Lung (tissue), 12 donors: ENCODE measurements around the gene EIF4ENIF1. TPM values are rescaled to one million over a fixed set of nuclear protein-coding genes. Genes with fewer than 3 reads are reported as not detected.
"Not testable (repeated sequence)": the region's sequence is repeated elsewhere in the genome, so short reads cannot be mapped to it uniquely, and the experiment has no call there.

Source experiments
- ATAC-seq: fragments of 200-7000 bp; cut with Tn5 transposase; one replicate; pipeline ENCODE4 v1.9.1; 2020; ENCODE audit warnings: moderate number of reproducible peaks; ENCODE audit not compliant: insufficient read depth, low FRiP score
- DNase-seq, 3 donors: peaks; one replicate each; pipeline ENCODE4 v3.0.0-alpha.2; 2013 to 2017
- H3K27ac ChIP-seq, 2 donors: one replicate each; pipeline ENCODE4 v1.5.1; 2013; ENCODE audit warnings: mild to moderate bottlenecking in 2 of 2, moderate library complexity in 2 of 2, control low read depth in 1 of 2, inconsistent platforms in 1 of 2, low read depth in 1 of 2, low read length in 1 of 2
- H3K27me3 ChIP-seq, 3 donors: one replicate each; pipeline ENCODE4 v1.5.1; 2013; ENCODE audit warnings: low read length in 2 of 3; ENCODE audit not compliant: control insufficient read depth in 3 of 3, insufficient read depth in 3 of 3
- H3K36me3 ChIP-seq, 4 donors: one replicate each; pipeline ENCODE4 v1.5.1; 2013; ENCODE audit warnings: low read length in 4 of 4, mild to moderate bottlenecking in 1 of 4, moderate library complexity in 1 of 4; ENCODE audit not compliant: control insufficient read depth in 4 of 4, insufficient read depth in 4 of 4
- H3K4me1 ChIP-seq, 5 donors: one replicate each; pipeline ENCODE4 v1.5.1; 2013; ENCODE audit warnings: low read length in 5 of 5, mild to moderate bottlenecking in 2 of 5, moderate library complexity in 1 of 5; ENCODE audit not compliant: control insufficient read depth in 5 of 5, insufficient read depth in 5 of 5
- H3K4me3 ChIP-seq: one replicate; pipeline ENCODE4 v1.5.1; 2013; ENCODE audit warnings: mild to moderate bottlenecking, control low read depth, moderate library complexity
- H3K9ac ChIP-seq, 2 donors: one replicate each; pipeline ENCODE4 v1.5.1; 2013; ENCODE audit warnings: low read length in 2 of 2, control low read depth in 1 of 2; ENCODE audit not compliant: insufficient read depth in 1 of 2
- H3K9me3 ChIP-seq, 4 donors: one replicate each; pipeline ENCODE4 v1.5.1; 2013; ENCODE audit warnings: low read length in 3 of 4, mild to moderate bottlenecking in 1 of 4, moderate library complexity in 1 of 4; ENCODE audit not compliant: control insufficient read depth in 4 of 4, insufficient read depth in 3 of 4
- WGBS, 2 donors: extraction: QIAGEN DNeasy Blood & Tissue Kit; methylation state at CpG; one replicate each; pipeline ENCODE4 v1.1.7; 2013; 5-methylcytosine and 5-hydroxymethylcytosine counted together
- polyA plus RNA-seq, 2 donors: library from polyadenylated mRNA; stranded (reverse); fragments of 200-250 nt; gene quantifications; one replicate each; pipeline ENCODE4 v1.2.1, GENCODE V29; 2013
- total RNA-seq, 2 donors: library from RNA; depleted of rRNA in 1 of 2; stranded (reverse); fragments of >200 nt in 1 of 2; gene quantifications; one replicate each; pipeline ENCODE4 v1.2.1, GENCODE V29; 2014 to 2021
- TF ChIP-seq, protein P1 (sequence below): IDR thresholded peaks from 2 replicates; pipeline ENCODE4 v1.5.1; 2012; ENCODE audit warnings: mild to moderate bottlenecking; ENCODE audit errors: control extremely low read depth, extremely low read depth
- donor health status: control.
- donor health status: control.
- donor health status: Bipolar disorder and iron deficiency.
- donor health status: healthy.
- donor health status: DM: yes; HTN: yes; CAD: no.

EIF4ENIF1 gene
- total and polyA plus RNA-seq, 4 donors, result 9.3 to 25.5 (median 13.6) TPM

DNA sequence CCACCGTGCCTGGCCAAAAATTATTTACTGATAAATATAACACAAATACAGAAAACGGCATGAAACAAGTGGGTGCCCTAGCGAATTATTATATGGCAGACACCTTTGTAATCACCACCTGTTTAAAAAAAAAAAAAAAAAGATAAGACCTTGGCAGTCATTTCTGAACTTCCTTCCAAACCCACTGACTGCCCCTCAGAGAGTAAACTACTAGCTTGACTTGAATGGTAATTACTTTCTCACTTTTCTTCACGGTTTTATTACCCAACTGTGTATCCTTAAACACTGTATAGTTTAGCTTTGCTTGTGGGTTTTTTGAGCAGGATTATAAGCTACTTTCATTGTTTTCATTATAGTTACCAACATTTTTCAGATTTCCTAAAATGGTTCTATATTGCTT, 30.4 kb upstream of the EIF4ENIF1 start:
- ATAC-seq, result no peak
- H3K36me3 ChIP-seq, result peaks cover 0 to 7% (median 2%) of the 10 kb centered on the region in 4 donors
- H3K27me3 ChIP-seq, result no peaks in the 10 kb centered on the region
- H3K4me1 ChIP-seq, result no peaks in the 10 kb centered on the region
- no peak overlapping the region for H3K4me3 ChIP-seq
- H3K9ac ChIP-seq, result no peak overlapping the region
- no peaks in the 10 kb centered on the region for H3K9me3 ChIP-seq
- no peak for DNase-seq
- WGBS, 2 donors, result 82 to 87% methylated on average over 4 of the region's 4 CpGs
- H3K27ac ChIP-seq, result no peak overlapping the region
- TF ChIP-seq, protein P1, sequence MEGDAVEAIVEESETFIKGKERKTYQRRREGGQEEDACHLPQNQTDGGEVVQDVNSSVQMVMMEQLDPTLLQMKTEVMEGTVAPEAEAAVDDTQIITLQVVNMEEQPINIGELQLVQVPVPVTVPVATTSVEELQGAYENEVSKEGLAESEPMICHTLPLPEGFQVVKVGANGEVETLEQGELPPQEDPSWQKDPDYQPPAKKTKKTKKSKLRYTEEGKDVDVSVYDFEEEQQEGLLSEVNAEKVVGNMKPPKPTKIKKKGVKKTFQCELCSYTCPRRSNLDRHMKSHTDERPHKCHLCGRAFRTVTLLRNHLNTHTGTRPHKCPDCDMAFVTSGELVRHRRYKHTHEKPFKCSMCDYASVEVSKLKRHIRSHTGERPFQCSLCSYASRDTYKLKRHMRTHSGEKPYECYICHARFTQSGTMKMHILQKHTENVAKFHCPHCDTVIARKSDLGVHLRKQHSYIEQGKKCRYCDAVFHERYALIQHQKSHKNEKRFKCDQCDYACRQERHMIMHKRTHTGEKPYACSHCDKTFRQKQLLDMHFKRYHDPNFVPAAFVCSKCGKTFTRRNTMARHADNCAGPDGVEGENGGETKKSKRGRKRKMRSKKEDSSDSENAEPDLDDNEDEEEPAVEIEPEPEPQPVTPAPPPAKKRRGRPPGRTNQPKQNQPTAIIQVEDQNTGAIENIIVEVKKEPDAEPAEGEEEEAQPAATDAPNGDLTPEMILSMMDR, result no peak

DNA sequence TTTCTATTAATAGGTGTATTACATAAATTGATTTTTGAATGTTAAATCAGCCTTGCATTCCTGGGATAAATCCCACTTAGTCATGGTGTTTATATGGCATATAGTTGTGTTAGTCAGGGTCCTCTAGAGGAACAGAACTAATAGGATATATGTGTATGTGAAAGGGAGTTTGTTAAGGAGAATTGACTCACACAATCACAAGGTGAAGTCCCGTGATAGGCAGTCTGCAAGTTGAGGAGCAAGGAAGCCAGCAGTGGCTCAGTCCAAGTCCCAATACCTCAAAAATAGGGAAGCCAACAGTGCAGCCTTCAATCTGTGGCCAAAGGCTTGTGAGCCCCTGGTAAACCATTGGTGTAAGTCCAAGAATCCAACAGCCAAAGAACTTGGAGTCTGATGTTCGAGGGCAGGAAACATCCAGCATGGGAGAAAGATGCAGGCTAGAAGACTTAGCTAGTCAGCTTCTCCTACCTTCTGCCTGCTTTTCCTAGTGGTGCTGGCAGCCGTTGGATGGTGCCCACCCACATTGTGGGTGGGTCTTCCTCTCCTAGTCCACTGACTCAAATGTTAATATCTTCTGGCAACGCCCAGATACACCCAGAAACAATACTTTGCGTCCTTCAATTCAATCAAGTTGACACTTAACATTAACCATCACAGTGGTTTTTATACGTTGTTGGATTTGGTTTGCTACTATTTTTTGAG, 19.6 kb upstream of the EIF4ENIF1 start:
- TF ChIP-seq, protein P1, result no peak
- H3K36me3 ChIP-seq, result peaks cover 0 to 3% (median 2%) of the 10 kb centered on the region in 4 donors
- H3K4me3 ChIP-seq, result no peak overlapping the region
- no peaks in the 10 kb centered on the region for H3K4me1 ChIP-seq
- DNase-seq (no peak), ATAC-seq (no peak)
- WGBS, 2 donors, result 75 to 85% methylated on average over 6 of the region's 6 CpGs
- H3K9me3 ChIP-seq, result no peaks in the 10 kb centered on the region
- no peaks in the 10 kb centered on the region for H3K27me3 ChIP-seq
- no peak overlapping the region for H3K9ac ChIP-seq
- no peak overlapping the region for H3K27ac ChIP-seq

DNA sequence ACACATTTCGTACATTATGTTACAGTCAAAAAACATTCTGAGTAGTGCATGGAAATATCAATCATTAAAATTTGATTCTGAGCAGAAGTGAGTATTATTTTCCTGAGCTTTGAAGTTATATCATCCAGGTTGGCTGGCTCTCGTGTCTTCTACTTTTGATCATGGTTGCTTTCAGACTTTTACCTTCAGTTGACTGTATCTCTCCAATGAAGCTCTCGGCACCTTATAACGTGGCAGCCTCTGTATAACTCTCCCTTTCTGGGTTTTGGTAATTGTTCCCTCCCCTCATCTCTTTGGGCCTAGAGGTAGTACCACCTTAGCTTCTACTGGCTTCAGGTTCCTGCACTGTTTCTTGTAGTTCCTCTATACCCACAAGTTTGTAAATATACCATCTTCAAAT, 18.9 kb upstream of the EIF4ENIF1 start:
- DNase-seq (no peak), ATAC-seq (no peak)
- H3K4me3 ChIP-seq, result no peak overlapping the region
- no peak overlapping the region for H3K9ac ChIP-seq
- no peaks in the 10 kb centered on the region for H3K9me3 ChIP-seq
- no peaks in the 10 kb centered on the region for H3K27me3 ChIP-seq
- TF ChIP-seq, protein P1, result no peak
- peaks cover 0 to 3% (median 2%) of the 10 kb centered on the region in 4 donors for H3K36me3 ChIP-seq
- 97% methylated on average over 4 of the region's 4 CpGs for whole genome bisulfite sequencing, 2 donors
- H3K27ac ChIP-seq, result no peak overlapping the region
- no peaks in the 10 kb centered on the region for H3K4me1 ChIP-seq

DNA sequence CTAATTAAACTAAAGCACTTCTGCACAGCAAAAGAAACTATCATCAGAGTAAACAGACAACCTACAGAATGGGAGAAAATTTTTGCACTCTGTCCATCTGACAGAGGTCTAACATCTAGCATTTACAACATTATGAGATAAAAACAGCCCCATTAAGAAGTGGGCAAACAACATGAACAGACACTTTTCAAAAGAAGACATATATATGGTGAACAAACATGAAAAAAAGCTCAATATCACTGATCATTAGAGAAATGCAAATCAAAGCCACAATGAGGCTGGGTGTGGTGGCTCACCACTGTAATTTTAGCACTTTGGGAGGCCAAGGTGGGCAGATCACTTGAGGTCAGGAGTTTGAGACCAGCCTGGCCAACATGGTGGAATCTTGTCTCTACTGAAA, 17.9 kb upstream of the EIF4ENIF1 start:
- H3K4me3 ChIP-seq, H3K4me1 ChIP-seq, H3K9me3 ChIP-seq, H3K27me3 ChIP-seq, H3K27ac ChIP-seq, ATAC-seq, H3K9ac ChIP-seq, DNase-seq, H3K36me3 ChIP-seq: not testable (repeated sequence)
